K562 (cell line): ENCODE results near the gene ZNF699. TPM values are rescaled to one million over a fixed set of nuclear protein-coding genes. Genes with fewer than 3 reads are reported as not detected.

Experiments
- ATF7 ChIP-seq: fragments of 450-650 bp; IDR thresholded peaks from 2 replicates; pipeline ENCODE4 v1.7.1; 2014; ENCODE audit warnings: mild to moderate bottlenecking, moderate library complexity
- BRD9 ChIP-seq: fragments of 450-650 bp; IDR thresholded peaks from 2 replicates; pipeline ENCODE4 v1.6.1; 2018; ENCODE audit warnings: low read depth; ENCODE audit not compliant: partially characterized antibody
- CREB3L1 ChIP-seq: fragments of 450-650 bp; IDR thresholded peaks from 2 replicates; pipeline ENCODE4 v1.6.1; 2014; ENCODE audit warnings: low read depth, mild to moderate bottlenecking, moderate library complexity, borderline replicate concordance
- ETS2 ChIP-seq: IDR thresholded peaks from 2 replicates; pipeline ENCODE4 v1.6.1; 2016; ENCODE audit warnings: borderline replicate concordance, missing genetic modification characterization, mild to moderate bottlenecking, moderate library complexity, missing compliant biosample characterization; ENCODE audit not compliant: poor library complexity, severe bottlenecking
- FOS ChIP-seq: IDR thresholded peaks from 3 replicates; pipeline ENCODE4 v1.6.1; 2011; ENCODE audit not compliant: insufficient read length; ENCODE audit errors: extremely low read depth
- FOXJ2 ChIP-seq: fragments of 200-800 bp; sonication (Bioruptor generic); IDR thresholded peaks from 2 replicates; pipeline ENCODE4 v1.6.1; 2016; ENCODE audit warnings: missing genetic modification characterization, missing compliant biosample characterization
- HMGN3 ChIP-seq: IDR thresholded peaks from 2 replicates; pipeline ENCODE4 v1.6.1; 2011; ENCODE audit warnings: borderline replicate concordance, low read depth, mild to moderate bottlenecking, mixed read lengths, low read length; ENCODE audit not compliant: insufficient read length; ENCODE audit errors: extremely low read depth
- KHSRP ChIP-seq: fragments of 450-650 bp; IDR thresholded peaks from 2 replicates; pipeline ENCODE4 v1.6.1; 2017
- MYC ChIP-seq, 2 experiments: fragments of 250-450 bp in 1 of 2; sonication (Bioruptor Pico) in 1 of 2; IDR thresholded peaks; 2 replicates each; pipeline versions ENCODE4 v1.5.1 to v1.6.1; 2012 to 2021; ENCODE audit warnings: low read depth in 2 of 2, borderline replicate concordance in 1 of 2, improper control_type of control experiment in 1 of 2, low read length in 1 of 2, mild to moderate bottlenecking in 1 of 2, moderate library complexity in 1 of 2
- PATZ1 ChIP-seq: fragments of 250-450 bp; sonication (Bioruptor Pico); IDR thresholded peaks from 2 replicates; pipeline ENCODE4 v1.5.0; 2020; ENCODE audit warnings: mild to moderate bottlenecking, borderline replicate concordance
- SETDB1 ChIP-seq: IDR thresholded peaks from one replicate; pipeline ENCODE4 v1.6.1; 2012; ENCODE audit warnings: low read length, control low read depth, inconsistent platforms
- SP2 ChIP-seq: IDR thresholded peaks from 2 replicates; pipeline ENCODE4 v1.6.1; 2011; ENCODE audit warnings: mild to moderate bottlenecking, low read depth, low read length, moderate library complexity; ENCODE audit not compliant: poor library complexity, severe bottlenecking; ENCODE audit errors: extremely low read depth
- TFAP4 ChIP-seq: sonication (generic); formaldehyde crosslinking; IDR thresholded peaks from 2 replicates; pipeline ENCODE4 v1.8.0; 2022; ENCODE audit warnings: missing genetic modification reagents, mild to moderate bottlenecking, moderate library complexity, borderline replicate concordance
- THRB ChIP-seq: fragments of 450-650 bp; formaldehyde crosslinking; conservative IDR thresholded peaks from 2 replicates; pipeline ENCODE4 v1.4.0; 2022; ENCODE audit warnings: mild to moderate bottlenecking, missing genetic modification characterization
- ZNF23 ChIP-seq: fragments of 250-450 bp; sonication (Bioruptor Pico); IDR thresholded peaks from 2 replicates; pipeline ENCODE4 v1.4.0; 2020; ENCODE audit warnings: mild to moderate bottlenecking
- polyA plus RNA-seq, 8 experiments: library from polyadenylated mRNA; depleted of rRNA in 4 of 8; stranded (reverse) in 5 of 8; unstranded in 3 of 8; fragments of >200 nt; fragmentation: Nextera tagmentation in 2 of 8; fragmentation: Illumina TruSeq in 1 of 8; extraction: Ambion mirVana in 2 of 8; extraction: Trizol in 1 of 8; gene quantifications; 2 replicates each; pipeline versions ENCODE4 v1.2.1 to v1.2.3, GENCODE V29; 2011 to 2014; ENCODE audit warnings: inconsistent platforms in 1 of 8, missing spikeins in 1 of 8
- total RNA-seq, 7 experiments: library from RNA; depleted of rRNA in 6 of 7; stranded (reverse); fragments of >200 nt in 6 of 7; fragmentation: Illumina TruSeq in 2 of 7; extraction: Trizol in 2 of 7; gene quantifications; 2 replicates each; pipeline versions ENCODE4 v1.2.1 to v1.2.3, GENCODE V29; 2011 to 2021; ENCODE audit warnings: low replicate concordance in 1 of 7
- TF ChIP-seq, protein P1 (sequence below): fragments of 450-650 bp; IDR thresholded peaks from 2 replicates; pipeline ENCODE4 v1.6.1; 2016; ENCODE audit warnings: antibody characterized with exemption
- TF ChIP-seq, protein P2 (sequence below), 3 experiments: fragments of 200-800 bp in 1 of 3; sonication (Bioruptor generic) in 1 of 3; sonication (generic) in 1 of 3; formaldehyde crosslinking in 1 of 3; IDR thresholded peaks; 2 replicates each; pipeline versions ENCODE4 v1.6.1 to v1.8.0; 2016 to 2022; ENCODE audit warnings: mild to moderate bottlenecking in 2 of 3, missing compliant biosample characterization in 2 of 3, missing genetic modification characterization in 2 of 3, missing genetic modification reagents in 1 of 3

Gene ZNF699
- total and polyA plus RNA-seq, 9 of the 15 experiments (the other 6 are each of a cell fraction or from before 2014, with no cell fraction given) = 0.08 to 4.1 (median 3.1) TPM

DNA sequence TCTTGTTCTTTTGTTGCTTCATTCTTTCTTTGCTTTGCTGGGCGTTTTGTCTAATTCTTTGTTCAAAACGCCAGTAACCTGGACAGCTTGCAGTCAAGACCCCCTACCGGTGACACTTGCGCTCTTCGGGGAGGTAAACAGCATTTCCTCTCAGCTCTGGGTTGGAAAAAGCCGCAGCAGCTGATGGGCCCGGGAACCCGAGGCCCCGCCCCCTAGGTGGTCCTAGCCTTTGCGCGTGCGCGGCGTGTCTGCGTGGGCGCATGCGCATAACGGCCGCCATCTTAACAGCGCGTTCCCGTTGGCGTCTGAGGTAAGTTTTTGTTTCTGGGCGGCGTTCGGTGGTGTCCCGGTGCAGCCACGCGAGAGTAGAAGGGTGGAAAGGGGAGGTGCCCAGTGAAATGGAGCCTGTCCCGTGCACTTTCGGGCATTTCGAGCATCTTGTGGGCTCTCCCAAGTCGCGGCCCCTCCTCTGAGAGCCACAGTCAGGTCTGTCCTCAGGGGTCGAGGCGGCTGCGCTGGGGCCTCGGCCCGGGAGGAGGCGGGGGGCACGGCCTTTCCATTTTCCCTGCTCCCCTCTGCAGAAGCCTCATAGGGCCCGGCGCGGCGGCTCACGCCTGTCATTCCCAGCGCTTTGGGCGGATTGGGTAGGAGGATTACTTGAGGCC, 14.4 kb upstream of the ZNF699 start, which contains the start of gene ZNF559 (continued):
- TF ChIP-seq PATZ1 (no peak), ZNF23 (CRISPR knock-in tag) (no peak), BRD9 (no peak), ATF7 (peak; percentile 57), FOXJ2 (tag) (no peak), KHSRP (no peak), THRB (CRISPR knock-in tag) (no peak), ETS2 (tag) (no peak), SETDB1 (no peak), SP2 (no peak), TFAP4 (CRISPR knock-in tag) (peak; percentile 96), MYC (IDR thresholded peaks at IDR 0.05; ENCODE audit: low read depth, low read length) (0 out of 2 replicates have a peak, but pooled peaks have one; percentile 41), MYC (CRISPR knock-in tag; IDR thresholded peaks at IDR 0.05; ENCODE audit: borderline replicate concordance, low read depth) (no peak), CREB3L1 (peak; percentile 44; the same call in 1 of the 2 replicates), HMGN3 (peak; percentile 29), FOS (no peak)
- TF ChIP-seq, protein P1, sequence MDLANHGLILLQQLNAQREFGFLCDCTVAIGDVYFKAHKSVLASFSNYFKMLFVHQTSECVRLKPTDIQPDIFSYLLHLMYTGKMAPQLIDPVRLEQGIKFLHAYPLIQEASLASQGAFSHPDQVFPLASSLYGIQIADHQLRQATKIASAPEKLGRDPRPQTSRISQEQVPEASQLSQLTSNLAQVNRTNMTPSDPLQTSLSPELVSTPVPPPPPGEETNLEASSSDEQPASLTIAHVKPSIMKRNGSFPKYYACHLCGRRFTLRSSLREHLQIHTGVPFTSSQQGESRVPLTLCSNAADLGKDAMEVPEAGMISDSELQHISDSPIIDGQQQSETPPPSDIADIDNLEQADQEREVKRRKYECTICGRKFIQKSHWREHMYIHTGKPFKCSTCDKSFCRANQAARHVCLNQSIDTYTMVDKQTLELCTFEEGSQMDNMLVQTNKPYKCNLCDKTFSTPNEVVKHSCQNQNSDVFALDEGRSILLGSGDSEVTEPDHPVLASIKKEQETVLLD = peak; percentile 98
- TF ChIP-seq, protein P2, sequence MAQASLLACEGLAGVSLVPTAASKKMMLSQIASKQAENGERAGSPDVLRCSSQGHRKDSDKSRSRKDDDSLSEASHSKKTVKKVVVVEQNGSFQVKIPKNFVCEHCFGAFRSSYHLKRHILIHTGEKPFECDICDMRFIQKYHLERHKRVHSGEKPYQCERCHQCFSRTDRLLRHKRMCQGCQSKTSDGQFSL (CRISPR knock-in tag; IDR thresholded peaks at IDR 0.05) = peak; percentile 65; the same call in 1 of the 2 replicates
- TF ChIP-seq, protein P2 (tag; IDR thresholded peaks at IDR 0.05) = no peak
